GM18502 (cell line): Measurements from ENCODE around the gene SUCO.
"Not testable (repeated sequence)": the region's sequence is repeated elsewhere in the genome, so short reads cannot be mapped to it uniquely, and the experiment has no call there.

Source experiments
- ATAC-seq: cut with Tn5 transposase; IDR thresholded peaks from one replicate; pipeline ENCODE4 v1.9.1; 2021; ENCODE audit warnings: mild to moderate bottlenecking; ENCODE audit not compliant: unreplicated experiment, poor library complexity

The SUCO gene

DNA sequence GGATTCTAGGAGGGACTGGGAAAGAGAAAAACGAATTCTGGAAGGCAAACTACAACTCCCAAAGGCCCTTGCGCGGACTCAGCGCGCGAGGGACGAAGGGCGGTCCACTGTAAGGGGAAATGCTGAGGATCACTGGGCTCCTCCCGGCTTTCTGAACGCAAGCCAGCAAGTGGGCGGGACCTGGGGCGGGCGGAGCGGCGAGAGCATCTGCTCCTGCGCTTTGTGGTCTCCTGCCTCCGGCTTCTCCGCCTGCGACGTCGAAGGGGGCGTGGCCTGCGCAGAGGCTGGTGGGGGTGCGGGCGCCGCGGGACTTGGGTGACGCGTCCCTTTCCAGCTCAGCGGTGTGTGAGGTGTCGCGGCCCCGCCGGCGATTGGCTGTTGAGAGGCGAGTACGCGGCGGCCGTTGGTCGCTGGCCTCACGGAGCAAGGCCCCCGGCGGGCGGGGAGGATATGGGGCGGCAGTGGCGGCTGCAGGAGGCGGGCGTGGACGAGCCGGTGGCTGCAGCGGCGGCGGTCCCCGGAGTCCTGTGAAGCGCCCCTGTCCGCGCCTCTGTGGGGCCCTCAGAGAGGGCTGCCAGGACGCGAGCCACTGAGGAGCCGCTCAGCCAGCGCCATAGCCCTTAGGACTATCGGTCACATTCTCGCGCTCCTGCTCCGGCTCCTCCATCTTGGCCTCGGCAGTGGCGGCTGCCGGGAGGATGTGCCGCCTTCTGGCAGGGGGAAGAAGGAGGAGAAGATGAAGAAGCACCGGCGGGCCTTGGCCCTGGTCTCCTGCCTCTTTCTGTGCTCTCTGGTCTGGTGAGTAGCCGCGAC lies at the start of gene SUCO:
SUCO (plus strand) TSS at position 451 of the 813 bp plus-strand sequence; CDS start at position 737, 286 bp downstream.
- peak; percentile 85 for ATAC-seq

GRCh38 chr1:172483448-172483847 lies 49.5 kb upstream of the SUCO start:
- ATAC-seq: no peak

GRCh38 chr1:172484252-172484651 lies 48.7 kb upstream of the SUCO start:
- no peak for ATAC-seq

DNA sequence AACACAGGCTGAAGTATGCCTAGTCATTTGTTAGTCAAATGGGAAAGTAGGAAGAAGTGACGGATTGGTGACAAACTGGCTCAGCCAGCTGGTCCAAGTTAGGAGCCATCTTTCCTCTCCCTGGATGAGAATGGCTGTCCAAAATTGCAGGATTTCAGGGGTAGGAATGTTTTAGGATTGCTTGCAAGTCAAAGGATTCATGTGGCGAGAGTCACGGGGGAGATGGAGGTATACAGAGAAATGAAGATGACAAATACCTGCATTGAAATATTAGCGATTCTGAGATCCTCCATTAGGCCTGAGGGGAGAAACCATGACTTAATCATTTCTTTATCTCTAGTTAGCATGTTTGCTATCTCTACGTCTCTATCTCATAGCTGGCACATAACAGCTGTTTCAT lies 47.3 kb upstream of the SUCO start:
- no peak for ATAC-seq

GRCh38 chr1:172486805-172487454 lies 46.0 kb upstream of the SUCO start:
- no peak for ATAC-seq

DNA sequence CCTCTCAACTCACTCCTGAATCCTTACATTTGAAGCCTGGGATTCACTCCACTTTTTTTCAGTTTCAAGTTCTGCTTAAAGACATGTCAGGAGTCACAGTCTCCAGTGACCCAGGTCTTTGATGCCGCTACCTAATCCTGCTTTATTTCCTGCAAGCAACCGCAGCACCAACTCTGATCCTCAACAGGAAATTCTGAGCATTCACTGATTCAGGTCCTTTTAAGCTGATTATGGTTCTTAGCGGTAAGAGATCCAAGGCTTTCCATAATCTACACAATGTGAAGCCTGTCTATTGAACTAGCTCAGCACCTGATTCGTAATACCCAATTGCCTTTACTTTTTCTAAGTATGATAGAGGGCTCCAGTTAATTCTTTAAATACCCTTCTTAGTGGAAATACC lies 45.4 kb upstream of the SUCO start:
- ATAC-seq: no peak

GRCh38 chr1:172488393-172488792 lies 44.6 kb upstream of the SUCO start:
- no peak for ATAC-seq

DNA sequence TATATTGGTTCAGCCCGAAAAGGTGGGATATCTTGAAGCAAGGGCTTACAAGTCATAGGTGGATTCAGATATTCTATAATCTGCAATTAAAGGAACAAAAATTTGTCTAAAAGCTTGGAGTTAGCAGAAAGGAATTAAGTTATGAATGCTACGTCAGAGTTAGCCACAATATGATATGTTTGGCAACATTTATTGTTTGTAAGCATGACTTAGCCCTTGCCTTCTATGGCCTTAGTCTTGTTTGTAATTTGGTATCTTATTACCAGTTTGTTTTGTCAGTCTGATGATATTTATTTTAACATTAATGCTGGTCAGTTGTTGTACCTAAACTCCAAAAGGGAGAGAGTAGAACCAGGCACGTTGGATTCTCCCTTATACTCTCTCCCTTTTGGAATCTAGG lies 43.1 kb upstream of the SUCO start:
- no peak for ATAC-seq

DNA sequence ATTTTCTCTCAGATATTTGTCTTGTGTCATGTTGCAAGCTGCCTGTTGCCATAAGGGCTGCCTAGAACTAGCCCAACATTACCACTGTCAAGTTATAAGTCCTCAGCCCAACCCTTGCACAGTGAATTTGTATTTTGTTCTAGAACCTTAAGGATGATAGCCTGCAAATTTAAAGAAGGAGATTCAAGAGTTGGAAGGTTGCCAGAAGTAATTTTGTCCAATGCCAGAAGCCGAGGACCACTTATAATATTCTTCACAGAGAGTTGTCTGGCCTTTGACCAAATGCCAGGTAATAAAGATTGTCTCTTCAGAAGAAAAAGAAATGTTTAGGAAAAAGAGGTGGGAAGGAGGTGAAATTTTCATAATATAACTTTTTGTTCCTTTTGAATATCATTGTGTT lies 40.5 kb upstream of the SUCO start:
- ATAC-seq: no peak

GRCh38 chr1:172494166-172494565 lies 38.8 kb upstream of the SUCO start:
- no peak for ATAC-seq

DNA sequence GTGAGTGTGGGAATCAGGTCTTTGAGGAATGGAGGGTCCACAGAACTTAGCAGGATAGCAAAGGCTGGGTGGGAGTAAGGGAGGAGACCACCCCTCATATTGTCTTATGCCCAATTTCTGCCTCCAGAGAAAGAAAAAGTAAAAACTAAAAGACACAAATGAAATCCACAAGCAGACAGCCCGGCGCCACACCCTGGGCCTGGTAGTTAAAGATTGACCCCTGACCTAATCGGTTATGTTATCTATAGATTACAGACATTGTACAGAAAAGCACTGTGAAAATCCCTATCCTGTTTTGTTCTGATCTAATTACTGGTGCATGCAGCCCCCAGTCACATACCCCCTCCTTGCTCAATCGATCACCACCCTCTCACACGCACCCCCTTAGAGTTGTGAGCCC lies 36.8 kb upstream of the SUCO start:
- ATAC-seq: not testable (repeated sequence)

DNA sequence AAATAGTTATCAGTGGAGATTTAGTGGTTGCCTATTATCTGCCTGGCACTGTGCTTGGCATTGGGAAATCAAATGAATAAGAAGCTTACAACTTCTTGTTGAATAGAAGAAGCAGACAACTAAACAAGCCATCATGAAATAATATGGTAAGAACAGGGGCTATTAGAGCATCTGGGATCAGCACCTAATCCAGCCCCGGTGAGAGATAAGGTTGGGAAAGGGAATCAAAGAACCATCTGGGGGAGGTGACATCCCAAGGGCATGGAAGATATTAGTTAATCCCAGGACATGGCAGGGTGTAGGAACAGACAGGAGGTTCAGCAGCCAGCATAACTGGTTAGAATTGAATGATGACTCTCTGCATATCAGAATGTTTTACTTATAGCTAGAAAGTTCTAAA lies 36.3 kb upstream of the SUCO start:
- no peak for ATAC-seq

GRCh38 chr1:172497230-172497629 lies 35.7 kb upstream of the SUCO start:
- no peak for ATAC-seq

DNA sequence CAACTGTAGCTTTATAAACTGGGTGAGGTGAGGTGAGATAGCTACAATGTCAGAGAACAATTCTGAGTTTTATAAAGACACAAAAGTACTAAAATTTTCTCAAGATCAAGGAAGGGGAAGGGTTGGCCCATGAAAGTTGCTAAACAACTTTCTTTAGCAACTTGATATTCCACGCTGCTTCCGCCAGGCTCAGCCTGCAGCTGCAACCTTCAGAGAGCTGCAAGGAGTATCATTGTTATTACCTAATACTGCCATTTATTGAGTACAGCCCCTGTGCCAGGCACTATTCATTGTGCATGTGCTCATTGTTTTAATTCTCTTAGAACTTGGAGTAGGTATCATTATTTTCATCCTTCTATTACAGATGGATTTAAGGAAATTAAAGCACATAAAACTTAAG lies 34.1 kb upstream of the SUCO start:
- no peak for ATAC-seq

DNA sequence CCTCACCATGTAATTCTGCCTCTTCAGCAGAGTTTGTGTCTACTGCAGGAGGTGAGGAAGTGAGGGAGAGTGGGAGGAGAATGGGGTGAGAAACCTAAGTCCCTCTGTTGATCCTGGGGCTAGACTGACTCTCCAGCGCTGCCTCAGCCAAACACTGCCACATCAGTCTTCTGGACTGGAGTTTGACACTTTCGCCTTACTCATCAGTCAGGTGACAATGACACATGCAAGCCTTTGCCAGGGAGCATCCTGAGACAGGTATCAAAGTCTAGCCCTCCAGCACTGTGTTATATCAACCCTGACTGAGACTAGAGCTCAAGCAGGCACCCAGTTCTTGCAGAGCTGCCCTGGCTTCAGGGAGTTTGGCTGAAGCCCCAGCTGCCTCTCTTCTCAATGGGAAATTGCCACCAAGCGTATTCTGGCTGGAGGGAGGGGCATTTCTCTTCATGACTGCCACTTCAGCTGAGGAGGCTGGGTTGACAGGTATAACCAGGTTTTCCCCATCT lies 33.3 kb upstream of the SUCO start:
- ATAC-seq: no peak

GRCh38 chr1:172500207-172500606 lies 32.7 kb upstream of the SUCO start:
- ATAC-seq: no peak

DNA sequence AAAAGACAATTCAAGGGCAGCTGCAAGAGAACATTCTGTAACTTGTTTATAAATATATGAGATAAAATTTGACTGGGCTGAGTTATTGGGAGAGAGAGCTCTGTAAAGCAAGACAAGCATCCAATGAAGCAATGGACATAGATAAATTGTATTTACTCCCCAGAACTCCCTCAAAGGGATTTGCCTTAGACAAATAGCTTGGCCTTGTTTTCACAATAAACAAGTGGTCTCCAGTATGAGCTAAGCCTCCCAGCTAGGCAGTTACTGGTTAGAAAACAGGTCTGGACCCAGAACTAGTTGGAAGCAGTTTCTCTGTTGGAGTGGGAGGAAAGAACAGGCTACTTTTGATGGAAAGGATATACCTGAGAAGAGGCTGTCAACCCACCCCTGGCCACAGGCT lies 25.2 kb upstream of the SUCO start:
- no peak for ATAC-seq

DNA sequence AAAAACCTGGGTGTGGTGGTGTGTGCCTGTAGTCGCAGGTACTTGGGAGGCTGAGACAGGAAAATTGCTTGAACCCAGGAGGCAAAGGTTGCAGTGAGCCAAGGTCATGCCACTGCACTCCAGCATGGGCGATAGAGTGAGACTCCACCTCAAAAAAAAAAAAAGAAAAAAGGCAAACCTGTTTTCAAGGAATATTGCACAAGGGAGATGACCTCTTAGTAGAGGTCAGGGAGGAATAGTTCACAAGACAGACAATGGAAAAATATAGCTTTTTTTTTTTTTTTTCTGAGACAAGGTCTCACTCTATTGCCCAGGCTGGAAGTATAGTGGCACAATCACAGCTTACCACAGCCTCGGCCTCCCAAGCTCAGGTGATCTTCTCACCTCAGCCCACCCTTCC lies 22.5 kb upstream of the SUCO start:
- ATAC-seq: no peak

DNA sequence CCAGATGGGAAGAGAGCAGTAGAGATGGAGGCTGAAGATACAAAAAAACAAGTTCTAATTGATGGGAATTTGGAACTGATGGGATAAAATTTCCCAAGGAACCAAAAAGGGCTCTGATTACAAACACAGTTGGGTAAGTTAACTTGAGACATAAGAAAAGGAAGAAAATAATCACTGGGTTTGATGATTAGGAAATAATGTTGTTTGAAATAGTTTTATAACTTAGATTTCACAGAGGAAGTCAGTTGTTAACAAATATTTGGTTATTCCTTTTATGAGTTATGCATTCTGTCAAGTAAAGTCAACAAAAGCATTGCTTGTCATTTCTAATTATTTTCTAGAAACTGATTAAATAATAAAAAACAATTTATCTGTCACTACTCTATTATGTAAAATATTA lies 20.4 kb upstream of the SUCO start:
- ATAC-seq: no peak

GRCh38 chr1:172513479-172513878 lies 19.5 kb upstream of the SUCO start:
- ATAC-seq: no peak

GRCh38 chr1:172514108-172514507 lies 18.8 kb upstream of the SUCO start:
- no peak for ATAC-seq

DNA sequence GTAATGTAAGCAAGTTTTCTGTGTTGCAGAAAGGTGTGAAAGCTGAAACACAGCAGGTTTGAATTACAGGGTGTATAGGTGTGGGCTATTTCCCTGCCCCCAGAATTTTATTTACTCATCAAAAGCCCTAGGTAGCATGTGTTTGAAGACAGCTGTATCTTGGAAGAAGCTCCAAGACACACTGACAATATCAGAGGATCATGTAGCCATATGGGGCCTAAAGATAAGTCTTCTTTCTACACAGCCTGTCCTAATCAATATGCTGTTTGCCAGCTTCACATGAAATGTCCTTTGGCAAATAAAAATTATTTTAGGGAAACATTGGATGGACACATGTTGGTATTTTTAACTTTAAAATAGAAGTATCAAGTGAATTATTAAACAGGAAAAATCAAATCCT lies 17.5 kb upstream of the SUCO start:
- ATAC-seq: no peak
